Measurements from ENCODE around the gene PIH1D1. TPM values are rescaled to one million over a fixed set of nuclear protein-coding genes. Genes with fewer than 3 reads are reported as not detected.

PIH1D1 gene
- total RNA-seq, 2 donors from 2014 or later, result 147 to 150 TPM

- peak overlapping the region; percentile 66 for H3K4me3 Mint-ChIP-seq
Measured at GRCh38 chr19:49432141-49433073, 19.2 kb downstream of the PIH1D1 start.

GRCh38 chr19:49431330-49431749 lies 20.3 kb downstream of the PIH1D1 start:
- no peak for ATAC-seq
- H3K4me1 Mint-ChIP-seq, result peaks cover 49% of the 10 kb centered on the region
- no peak for DNase-seq

More at GRCh38 chr19:49432141-49433073, 19.2 kb downstream of the PIH1D1 start:
- Mint-ChIP-seq H3K36me3 (ENCODE audit: low read depth) (peaks cover 13% of the 10 kb centered on the region), H3K4me1 (peaks cover 43% of the 10 kb centered on the region), H3K27me3 (peaks cover 82% of the 10 kb centered on the region), H3K27ac (peak overlapping the region; percentile 39)
- peak; percentile 72 for ATAC-seq
- H3K9me3 ChIP-seq (ENCODE audit: control insufficient read depth, low read length, poor library complexity, severe bottlenecking), result no peaks in the 10 kb centered on the region
- DNase-seq, result peak in 1 of 3 donors; percentile 32

GRCh38 chr19:49430678-49431329 lies 20.8 kb downstream of the PIH1D1 start:
- H3K4me3 Mint-ChIP-seq, result peak overlapping the region; percentile 0
- H3K27me3 Mint-ChIP-seq, result peaks cover 82% of the 10 kb centered on the region
- DNase-seq, result no peak
- H3K27ac Mint-ChIP-seq, result no peak overlapping the region
- H3K36me3 Mint-ChIP-seq (ENCODE audit: low read depth), result peaks cover 19% of the 10 kb centered on the region
- no peak for ATAC-seq
- peaks cover 49% of the 10 kb centered on the region for H3K4me1 Mint-ChIP-seq
- no peaks in the 10 kb centered on the region for H3K9me3 ChIP-seq (ENCODE audit: control insufficient read depth, low read length, poor library complexity, severe bottlenecking)

More at GRCh38 chr19:49431330-49431749, 20.3 kb downstream of the PIH1D1 start:
- no peaks in the 10 kb centered on the region for H3K9me3 ChIP-seq (ENCODE audit: control insufficient read depth, low read length, poor library complexity, severe bottlenecking)
- H3K36me3 Mint-ChIP-seq (ENCODE audit: low read depth), result peaks cover 19% of the 10 kb centered on the region
- no peak overlapping the region for H3K27ac Mint-ChIP-seq
- H3K27me3 Mint-ChIP-seq, result peaks cover 82% of the 10 kb centered on the region
- H3K4me3 Mint-ChIP-seq, result no peak overlapping the region

- no peak overlapping the region for H3K4me3 Mint-ChIP-seq
- no peak for ATAC-seq
- peaks cover 50% of the 10 kb centered on the region for H3K4me1 Mint-ChIP-seq
Measured at GRCh38 chr19:49430172-49430677, 21.4 kb downstream of the PIH1D1 start.

GRCh38 chr19:49428547-49429451 lies 22.8 kb downstream of the PIH1D1 start:
- H3K36me3 Mint-ChIP-seq (ENCODE audit: low read depth), result peaks cover 18% of the 10 kb centered on the region
- no peak for ATAC-seq
- H3K27ac Mint-ChIP-seq, result no peak overlapping the region
- no peak for DNase-seq
- H3K9me3 ChIP-seq (ENCODE audit: control insufficient read depth, low read length, poor library complexity, severe bottlenecking), result no peaks in the 10 kb centered on the region
- H3K4me3 Mint-ChIP-seq, result peak overlapping the region; percentile 25
- H3K27me3 Mint-ChIP-seq, result peaks cover 85% of the 10 kb centered on the region
- H3K4me1 Mint-ChIP-seq, result peaks cover 58% of the 10 kb centered on the region

More at GRCh38 chr19:49430172-49430677, 21.4 kb downstream of the PIH1D1 start:
- Mint-ChIP-seq H3K27me3 (peaks cover 82% of the 10 kb centered on the region), H3K36me3 (ENCODE audit: low read depth) (peaks cover 15% of the 10 kb centered on the region), H3K27ac (no peak overlapping the region)
- H3K9me3 ChIP-seq (ENCODE audit: control insufficient read depth, low read length, poor library complexity, severe bottlenecking), result no peaks in the 10 kb centered on the region
- no peak for DNase-seq

GRCh38 chr19:49427855-49428546 lies 23.6 kb downstream of the PIH1D1 start:
- peak in 2 of 3 donors; percentile 25 to 40 for DNase-seq
- H3K36me3 Mint-ChIP-seq (ENCODE audit: low read depth), result peaks cover 22% of the 10 kb centered on the region
- peak overlapping the region; percentile 75 for H3K4me3 Mint-ChIP-seq
- peak; percentile 39 for ATAC-seq
- H3K27ac Mint-ChIP-seq, result no peak overlapping the region
- H3K9me3 ChIP-seq (ENCODE audit: control insufficient read depth, low read length, poor library complexity, severe bottlenecking), result no peaks in the 10 kb centered on the region
- H3K4me1 Mint-ChIP-seq, result peaks cover 59% of the 10 kb centered on the region
- H3K27me3 Mint-ChIP-seq, result peaks cover 85% of the 10 kb centered on the region

- Mint-ChIP-seq H3K4me1 (peaks cover 61% of the 10 kb centered on the region), H3K27ac (no peak overlapping the region), H3K36me3 (ENCODE audit: low read depth) (peaks cover 22% of the 10 kb centered on the region), H3K4me3 (no peak overlapping the region), H3K27me3 (peaks cover 88% of the 10 kb centered on the region)
- no peak for ATAC-seq
- H3K9me3 ChIP-seq (ENCODE audit: control insufficient read depth, low read length, poor library complexity, severe bottlenecking), result no peaks in the 10 kb centered on the region
- DNase-seq, result no peak
Measured at GRCh38 chr19:49427339-49427738, 24.3 kb downstream of the PIH1D1 start.

GRCh38 chr19:49425922-49426592 lies 25.6 kb downstream of the PIH1D1 start:
- no peaks in the 10 kb centered on the region for H3K9me3 ChIP-seq (ENCODE audit: control insufficient read depth, low read length, poor library complexity, severe bottlenecking)
- H3K4me3 Mint-ChIP-seq, result no peak overlapping the region
- H3K36me3 Mint-ChIP-seq (ENCODE audit: low read depth), result peaks cover 22% of the 10 kb centered on the region
- ATAC-seq (no peak), DNase-seq (no peak)
- peaks cover 92% of the 10 kb centered on the region for H3K27me3 Mint-ChIP-seq
- no peak overlapping the region for H3K27ac Mint-ChIP-seq
- peaks cover 68% of the 10 kb centered on the region for H3K4me1 Mint-ChIP-seq

- no peak for ATAC-seq
Measured at GRCh38 chr19:49425178-49425577, 26.4 kb downstream of the PIH1D1 start, which contains the start of gene GFY. GFY (plus strand) TSS chr19:49425388; CDS start chr19:49426431, 1,043 bp downstream.

GRCh38 chr19:49423985-49424303 lies 27.7 kb downstream of the PIH1D1 start:
- Mint-ChIP-seq H3K27me3 (peaks cover 94% of the 10 kb centered on the region), H3K36me3 (ENCODE audit: low read depth) (peaks cover 22% of the 10 kb centered on the region), H3K27ac (peak overlapping the region; percentile 86), H3K4me3 (peak overlapping the region; percentile 93), H3K4me1 (peaks cover 74% of the 10 kb centered on the region)
- DNase-seq (no peak), ATAC-seq (peak; percentile 65)
- no peaks in the 10 kb centered on the region for H3K9me3 ChIP-seq (ENCODE audit: control insufficient read depth, low read length, poor library complexity, severe bottlenecking)

More at GRCh38 chr19:49425178-49425577, 26.4 kb downstream of the PIH1D1 start, which contains the start of gene GFY:
- H3K36me3 Mint-ChIP-seq (ENCODE audit: low read depth), result peaks cover 22% of the 10 kb centered on the region
- H3K27ac Mint-ChIP-seq, result peak within 1 kb of the TSS; percentile 86
- peaks cover 70% of the 10 kb centered on the region for H3K4me1 Mint-ChIP-seq
- H3K4me3 Mint-ChIP-seq, result peak within 1 kb of the TSS; percentile 93
- H3K27me3 Mint-ChIP-seq, result peaks cover 92% of the 10 kb centered on the region
- DNase-seq, result no peak
- H3K9me3 ChIP-seq (ENCODE audit: control insufficient read depth, low read length, poor library complexity, severe bottlenecking), result no peaks in the 10 kb centered on the region

GRCh38 chr19:49423071-49423984 lies 28.3 kb downstream of the PIH1D1 start, which contains the start of gene PTH2:
PTH2 (minus strand) TSS chr19:49423441; CDS start chr19:49423339, 102 bp downstream.
- H3K4me1 Mint-ChIP-seq, result peaks cover 70% of the 10 kb centered on the region
- ATAC-seq (no peak), DNase-seq (no peak)
- H3K4me3 Mint-ChIP-seq, result peak within 1 kb of the TSS; percentile 93
- H3K9me3 ChIP-seq (ENCODE audit: control insufficient read depth, low read length, poor library complexity, severe bottlenecking), result no peaks in the 10 kb centered on the region
- peaks cover 22% of the 10 kb centered on the region for H3K36me3 Mint-ChIP-seq (ENCODE audit: low read depth)
- H3K27ac Mint-ChIP-seq, result peak within 1 kb of the TSS; percentile 86
- H3K27me3 Mint-ChIP-seq, result peaks cover 93% of the 10 kb centered on the region
